Ishikawa (cell line): ENCODE data around the gene IKZF2.

ENCODE experiments used
- CEBPB ChIP-seq: IDR thresholded peaks from 2 replicates; pipeline ENCODE4 v1.6.1; 2012
- CREB1 ChIP-seq: IDR thresholded peaks from 2 replicates; pipeline ENCODE4 v1.6.1; 2012; ENCODE audit warnings: low read depth
- EGR1 ChIP-seq: IDR thresholded peaks from 2 replicates; pipeline ENCODE4 v1.6.1; 2012
- EP300 ChIP-seq: IDR thresholded peaks from 2 replicates; pipeline ENCODE4 v1.6.1; 2012; ENCODE audit warnings: borderline replicate concordance
- FOXM1 ChIP-seq: IDR thresholded peaks from 2 replicates; pipeline ENCODE4 v1.6.1; 2012; ENCODE audit warnings: low read depth, borderline replicate concordance
- NFIC ChIP-seq: IDR thresholded peaks from 2 replicates; pipeline ENCODE4 v1.6.1; 2012
- RAD21 ChIP-seq: IDR thresholded peaks from 2 replicates; pipeline ENCODE4 v1.6.1; 2012; ENCODE audit warnings: low read depth
- TAF1 ChIP-seq: IDR thresholded peaks from 2 replicates; pipeline ENCODE4 v1.6.1; 2012; ENCODE audit warnings: low read depth, mild to moderate bottlenecking
- TCF12 ChIP-seq: IDR thresholded peaks from 2 replicates; pipeline ENCODE4 v1.6.1; 2012; ENCODE audit warnings: low read depth
- TEAD4 ChIP-seq: IDR thresholded peaks from 2 replicates; pipeline ENCODE4 v1.6.1; 2012
- USF1 ChIP-seq: IDR thresholded peaks from 2 replicates; pipeline ENCODE4 v1.6.1; 2012
- YY1 ChIP-seq: IDR thresholded peaks from 2 replicates; pipeline ENCODE4 v1.6.1; 2012; ENCODE audit warnings: low read depth
- ZBTB7A ChIP-seq: IDR thresholded peaks from 2 replicates; pipeline ENCODE4 v1.6.1; 2012; ENCODE audit warnings: low read depth
- TF ChIP-seq, protein P1 (sequence below): IDR thresholded peaks from 2 replicates; pipeline ENCODE4 v1.6.1; 2012; ENCODE audit warnings: low read depth, mild to moderate bottlenecking
- TF ChIP-seq, protein P2 (sequence below): IDR thresholded peaks from 2 replicates; pipeline ENCODE4 v1.6.1; 2012

The IKZF2 gene

DNA sequence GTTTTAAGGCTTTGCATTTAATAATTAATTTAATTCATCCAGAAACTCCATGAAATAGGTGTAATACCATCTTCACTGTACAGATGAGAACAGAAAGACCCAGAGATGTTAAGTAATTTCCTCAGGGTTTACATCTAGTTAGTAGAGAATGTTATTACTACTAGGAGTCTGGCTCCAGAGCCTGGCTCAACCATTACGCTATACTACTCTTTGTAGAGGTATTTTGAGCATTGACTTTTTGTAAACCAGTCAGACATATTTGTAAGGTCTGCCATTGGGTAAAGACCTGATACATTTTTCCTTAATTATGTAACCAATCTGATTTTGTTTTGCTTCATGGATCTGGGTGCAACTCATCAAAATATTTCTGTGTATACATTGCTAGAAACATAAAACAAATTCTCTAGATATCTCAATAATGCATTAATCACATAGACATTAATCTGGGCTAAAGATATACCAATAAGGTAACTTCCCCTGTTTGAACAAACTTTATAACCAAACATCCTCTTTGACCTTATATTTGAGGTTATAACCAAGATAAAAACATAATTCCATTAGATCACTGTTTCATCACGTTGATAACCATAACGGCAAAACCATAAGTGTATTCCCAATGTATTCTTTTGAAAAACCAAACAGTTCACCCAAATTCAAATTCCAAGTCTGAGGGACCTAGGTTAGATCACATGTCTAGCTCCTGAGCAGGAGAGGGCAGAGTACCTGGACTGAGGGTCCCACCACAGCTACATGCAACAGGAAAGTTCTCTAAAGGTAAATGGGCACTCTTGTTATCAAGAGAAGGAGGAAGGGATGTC is 135.0 kb downstream of the IKZF2 start:
- TF ChIP-seq TCF12 (no peak), RAD21 (no peak), YY1 (no peak), TAF1 (no peak), TEAD4 (no peak), CREB1 (no peak), CEBPB (no peak), FOXM1 (no peak), EGR1 (no peak), ZBTB7A (no peak)
- TF ChIP-seq, protein P1, sequence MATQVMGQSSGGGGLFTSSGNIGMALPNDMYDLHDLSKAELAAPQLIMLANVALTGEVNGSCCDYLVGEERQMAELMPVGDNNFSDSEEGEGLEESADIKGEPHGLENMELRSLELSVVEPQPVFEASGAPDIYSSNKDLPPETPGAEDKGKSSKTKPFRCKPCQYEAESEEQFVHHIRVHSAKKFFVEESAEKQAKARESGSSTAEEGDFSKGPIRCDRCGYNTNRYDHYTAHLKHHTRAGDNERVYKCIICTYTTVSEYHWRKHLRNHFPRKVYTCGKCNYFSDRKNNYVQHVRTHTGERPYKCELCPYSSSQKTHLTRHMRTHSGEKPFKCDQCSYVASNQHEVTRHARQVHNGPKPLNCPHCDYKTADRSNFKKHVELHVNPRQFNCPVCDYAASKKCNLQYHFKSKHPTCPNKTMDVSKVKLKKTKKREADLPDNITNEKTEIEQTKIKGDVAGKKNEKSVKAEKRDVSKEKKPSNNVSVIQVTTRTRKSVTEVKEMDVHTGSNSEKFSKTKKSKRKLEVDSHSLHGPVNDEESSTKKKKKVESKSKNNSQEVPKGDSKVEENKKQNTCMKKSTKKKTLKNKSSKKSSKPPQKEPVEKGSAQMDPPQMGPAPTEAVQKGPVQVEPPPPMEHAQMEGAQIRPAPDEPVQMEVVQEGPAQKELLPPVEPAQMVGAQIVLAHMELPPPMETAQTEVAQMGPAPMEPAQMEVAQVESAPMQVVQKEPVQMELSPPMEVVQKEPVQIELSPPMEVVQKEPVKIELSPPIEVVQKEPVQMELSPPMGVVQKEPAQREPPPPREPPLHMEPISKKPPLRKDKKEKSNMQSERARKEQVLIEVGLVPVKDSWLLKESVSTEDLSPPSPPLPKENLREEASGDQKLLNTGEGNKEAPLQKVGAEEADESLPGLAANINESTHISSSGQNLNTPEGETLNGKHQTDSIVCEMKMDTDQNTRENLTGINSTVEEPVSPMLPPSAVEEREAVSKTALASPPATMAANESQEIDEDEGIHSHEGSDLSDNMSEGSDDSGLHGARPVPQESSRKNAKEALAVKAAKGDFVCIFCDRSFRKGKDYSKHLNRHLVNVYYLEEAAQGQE, result no peak

- TF ChIP-seq EP300, result no peak
- no peak for TF ChIP-seq TCF12
Observed at GRCh38 chr2:213015387-213016165, 135.8 kb downstream of the IKZF2 start.

- TF ChIP-seq YY1, result no peak
- TF ChIP-seq TCF12, result no peak
- TF ChIP-seq TEAD4, result no peak
- no peak for TF ChIP-seq TAF1
- TF ChIP-seq, protein P1, result no peak
- TF ChIP-seq EP300, result no peak
- TF ChIP-seq CEBPB, result no peak
- TF ChIP-seq FOXM1, result no peak
- TF ChIP-seq NFIC, result no peak
- no peak for TF ChIP-seq EGR1
- TF ChIP-seq CREB1, result no peak
- TF ChIP-seq ZBTB7A, result no peak
- TF ChIP-seq, protein P2, sequence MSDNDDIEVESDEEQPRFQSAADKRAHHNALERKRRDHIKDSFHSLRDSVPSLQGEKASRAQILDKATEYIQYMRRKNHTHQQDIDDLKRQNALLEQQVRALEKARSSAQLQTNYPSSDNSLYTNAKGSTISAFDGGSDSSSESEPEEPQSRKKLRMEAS, result no peak
- TF ChIP-seq USF1, result no peak
- TF ChIP-seq RAD21, result no peak
Observed at GRCh38 chr2:213013979-213014378, 137.4 kb downstream of the IKZF2 start.

DNA sequence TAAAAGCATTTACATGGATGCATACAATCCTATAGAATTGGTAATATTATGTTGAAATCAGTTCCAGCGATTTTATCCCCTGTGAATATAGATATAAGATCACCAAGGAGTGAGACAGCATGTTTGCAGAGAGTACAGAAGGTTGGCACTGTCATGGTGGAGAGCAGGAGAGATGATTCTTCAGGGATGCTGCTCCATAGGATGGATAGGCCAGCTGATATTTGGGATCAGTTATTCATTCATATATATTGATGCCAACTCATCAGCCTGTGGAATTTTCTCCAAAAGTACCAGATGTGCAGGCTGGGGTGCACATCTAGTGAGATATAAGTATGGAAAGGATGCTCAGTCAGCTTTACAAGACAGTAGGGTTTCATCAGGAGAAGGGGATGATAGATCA is 139.9 kb downstream of the IKZF2 start:
- TF ChIP-seq EP300, result no peak
- TF ChIP-seq CEBPB, result no peak
- TF ChIP-seq NFIC, result no peak
- no peak for TF ChIP-seq FOXM1
- TF ChIP-seq RAD21, result no peak
- no peak for TF ChIP-seq CREB1

DNA sequence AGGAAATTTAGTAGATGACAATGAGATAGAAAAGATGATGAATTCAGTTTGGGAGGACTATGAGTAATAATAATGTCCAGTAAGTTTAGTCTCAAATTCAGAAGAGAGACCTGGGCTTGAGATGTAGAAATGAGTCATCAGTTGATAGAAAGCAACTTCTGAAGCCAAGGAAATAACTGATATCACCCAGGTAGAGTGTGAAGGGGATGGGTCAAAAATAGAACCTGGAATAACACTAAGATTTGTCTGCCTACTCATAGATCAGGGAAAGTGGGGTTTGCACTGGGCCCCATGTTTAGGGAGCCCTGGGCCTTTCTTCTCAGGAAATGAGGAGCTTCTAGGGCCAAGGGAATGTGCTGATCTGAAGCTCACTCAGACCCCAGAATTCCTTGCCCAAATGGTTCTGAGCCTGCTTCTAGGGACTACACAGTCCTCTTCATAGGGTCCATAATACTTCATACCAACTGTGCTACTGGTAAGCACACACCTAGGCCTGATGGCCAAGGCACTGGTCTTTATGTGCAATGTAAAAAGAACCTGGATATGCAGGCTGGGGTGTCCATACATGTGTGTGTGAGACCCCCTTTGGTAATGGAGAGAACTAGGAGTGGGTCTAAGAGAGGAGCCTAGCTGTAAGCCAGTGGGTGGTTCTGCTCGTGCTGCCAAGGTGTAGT is 141.2 kb downstream of the IKZF2 start:
- TF ChIP-seq CEBPB, result no peak
- no peak for TF ChIP-seq EGR1
- TF ChIP-seq TCF12, result no peak
- no peak for TF ChIP-seq YY1
- TF ChIP-seq TEAD4, result no peak
- TF ChIP-seq, protein P1, result no peak
- no peak for TF ChIP-seq NFIC
- no peak for TF ChIP-seq USF1
